ENCODE data around the gene ZBTB7C. TPM values are rescaled to one million over a fixed set of nuclear protein-coding genes. Genes with fewer than 3 reads are reported as not detected.

Gene ZBTB7C
- total and polyA plus RNA-seq, 10 of the 15 experiments (the other 5 are each of a cell fraction or from before 2014, with no cell fraction given) = under 0.01 to 0.08 (median 0.01) TPM; not detected in 7

DNA sequence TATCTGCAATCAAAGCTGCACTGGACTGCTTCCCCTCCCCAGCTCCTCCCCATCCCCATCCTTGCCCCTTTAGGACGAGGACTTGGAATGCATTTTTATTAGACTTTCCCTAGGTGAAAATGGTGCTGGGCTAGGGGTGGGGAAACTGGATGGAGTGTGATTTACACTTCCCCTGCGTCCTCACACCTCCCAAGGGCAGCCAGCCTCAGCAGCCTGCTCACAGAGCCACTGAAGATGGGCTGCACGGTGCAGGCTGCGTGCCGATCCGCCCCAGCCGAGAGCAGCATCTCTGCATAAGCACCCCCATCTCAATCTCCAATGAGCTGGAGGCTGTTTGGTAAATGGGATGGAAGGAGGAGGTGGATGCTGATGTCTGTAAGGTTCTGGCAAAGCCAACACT lies 87.6 kb downstream of the ZBTB7C start:
- WGBS (ENCODE audit: insufficient coverage, insufficient replicate concordance, low lambda C conversion rate, missing lambda C conversion rate) = 39% methylated on average over 7 of the region's 7 CpGs
- no peak overlapping the region for H2AFZ ChIP-seq (ENCODE audit: control insufficient read depth, low read depth, low read length)
- no peaks in the 10 kb centered on the region; a peak in 2 of 4 replicates for H3K27me3 ChIP-seq (replicated peaks in 1 of 2; ENCODE audit: control insufficient read depth in 2 of 2, insufficient read depth in 2 of 2, low read length in 1 of 2)
- no peak overlapping the region for H3K4me2 ChIP-seq (ENCODE audit: control insufficient read depth, insufficient read depth)
- ChIA-PET CTCF (interaction anchor here (0.7 to 1.0 kb wide), 2 partner anchors 18 to 143 kb away, joined by 3 read pairs; no protein-coding TSS in a partner anchor), RAD21 (ENCODE audit: unreplicated experiment) (no interaction called here), POLR2A (no interaction called here), SMC1A (ENCODE audit: uncharacterized antibody, unreplicated experiment) (no interaction called here)
- no peak for DNase-seq (ENCODE audit: low read depth, low spot score)
- H3K4me3 ChIP-seq = no peak overlapping the region
- H3K9ac ChIP-seq (ENCODE audit: control insufficient read depth, insufficient read depth, low read length) = no peak overlapping the region
- BruUV-seq (replicated peaks) = no TSS peak
- intact Hi-C loops (cut with micrococcal nuclease; ENCODE audit: unreplicated experiment) (no loop called here), in situ Hi-C loops (cut with MboI) (no loop called here)
- no peak for ATAC-seq
- no peak overlapping the region for H3K27ac ChIP-seq (ENCODE audit: control insufficient read depth, insufficient read depth)
- TF ChIP-seq ESRRA (IDR thresholded peaks at IDR 0.05; ENCODE audit: low read length) (no peak), MYC (IDR thresholded peaks at IDR 0.05; ENCODE audit: insufficient read depth, insufficient read length, insufficient replicate concordance, low read length, severe bottlenecking) (no peak), ZSCAN29 (IDR thresholded peaks at IDR 0.05) (no peak), SMARCA5 (IDR thresholded peaks at IDR 0.05) (no peak), EZH2 (IDR thresholded peaks at IDR 0.05; ENCODE audit: borderline replicate concordance, control insufficient read depth, low read depth, low read length) (no peak), BRCA1 (IDR thresholded peaks at IDR 0.05; ENCODE audit: low read depth, low read length) (no peak), POLR2AphosphoS2 (IDR thresholded peaks at IDR 0.05; ENCODE audit: low read depth, low read length) (no peak), NBN (IDR thresholded peaks at IDR 0.05) (no peak), MYB (IDR thresholded peaks at IDR 0.05; ENCODE audit: borderline replicate concordance, low read depth, low read length) (no peak), ZNF24 (IDR thresholded peaks at IDR 0.05) (no peak), TARDBP (IDR thresholded peaks at IDR 0.05; ENCODE audit: borderline replicate concordance) (no peak)
- TF ChIP-seq, protein P1, sequence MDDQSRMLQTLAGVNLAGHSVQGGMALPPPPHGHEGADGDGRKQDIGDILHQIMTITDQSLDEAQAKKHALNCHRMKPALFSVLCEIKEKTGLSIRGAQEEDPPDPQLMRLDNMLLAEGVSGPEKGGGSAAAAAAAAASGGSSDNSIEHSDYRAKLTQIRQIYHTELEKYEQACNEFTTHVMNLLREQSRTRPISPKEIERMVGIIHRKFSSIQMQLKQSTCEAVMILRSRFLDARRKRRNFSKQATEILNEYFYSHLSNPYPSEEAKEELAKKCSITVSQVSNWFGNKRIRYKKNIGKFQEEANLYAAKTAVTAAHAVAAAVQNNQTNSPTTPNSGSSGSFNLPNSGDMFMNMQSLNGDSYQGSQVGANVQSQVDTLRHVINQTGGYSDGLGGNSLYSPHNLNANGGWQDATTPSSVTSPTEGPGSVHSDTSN (IDR thresholded peaks at IDR 0.05; ENCODE audit: insufficient replicate concordance, low read depth, low read length) = no peak
- TF ChIP-seq, protein P2, sequence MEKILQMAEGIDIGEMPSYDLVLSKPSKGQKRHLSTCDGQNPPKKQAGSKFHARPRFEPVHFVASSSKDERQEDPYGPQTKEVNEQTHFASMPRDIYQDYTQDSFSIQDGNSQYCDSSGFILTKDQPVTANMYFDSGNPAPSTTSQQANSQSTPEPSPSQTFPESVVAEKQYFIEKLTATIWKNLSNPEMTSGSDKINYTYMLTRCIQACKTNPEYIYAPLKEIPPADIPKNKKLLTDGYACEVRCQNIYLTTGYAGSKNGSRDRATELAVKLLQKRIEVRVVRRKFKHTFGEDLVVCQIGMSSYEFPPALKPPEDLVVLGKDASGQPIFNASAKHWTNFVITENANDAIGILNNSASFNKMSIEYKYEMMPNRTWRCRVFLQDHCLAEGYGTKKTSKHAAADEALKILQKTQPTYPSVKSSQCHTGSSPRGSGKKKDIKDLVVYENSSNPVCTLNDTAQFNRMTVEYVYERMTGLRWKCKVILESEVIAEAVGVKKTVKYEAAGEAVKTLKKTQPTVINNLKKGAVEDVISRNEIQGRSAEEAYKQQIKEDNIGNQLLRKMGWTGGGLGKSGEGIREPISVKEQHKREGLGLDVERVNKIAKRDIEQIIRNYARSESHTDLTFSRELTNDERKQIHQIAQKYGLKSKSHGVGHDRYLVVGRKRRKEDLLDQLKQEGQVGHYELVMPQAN (conservative IDR thresholded peaks at IDR 0.05) = no peak
- no peaks in the 10 kb centered on the region for H3K79me2 ChIP-seq (ENCODE audit: control insufficient read depth, insufficient read depth, low read length)
- H3K36me3 ChIP-seq (ENCODE audit: control insufficient read depth in 2 of 2, insufficient read depth in 2 of 2, low read length in 1 of 2) = no peaks in the 10 kb centered on the region
- H4K20me1 ChIP-seq (ENCODE audit: control insufficient read depth, insufficient read depth) = no peaks in the 10 kb centered on the region
- FAIRE-seq = no peak
- no peaks in the 10 kb centered on the region for H3K4me1 ChIP-seq (ENCODE audit: control insufficient read depth, insufficient read depth, low read length)
- H3K9me3 ChIP-seq (replicated peaks; ENCODE audit: control insufficient read depth, insufficient read depth, low read length) = no peaks in the 10 kb centered on the region; the same call in 2 of the 3 replicates

All from GM12878 (cell line).